ENCODE results near the gene TFPI2.

TFPI2 gene

GRCh38 chr7:93906267-93906666 is 15.7 kb upstream of the TFPI2 start, which contains the start of gene GNGT1:
GNGT1 (plus strand) TSS chr7:93906567; CDS start chr7:93906747, 180 bp downstream.
- DNase-seq (ENCODE audit: low read depth), result no peak

GRCh38 chr7:93902777-93903423 is 12.3 kb upstream of the TFPI2 start:
- no peak for DNase-seq (ENCODE audit: low read depth)

DNA sequence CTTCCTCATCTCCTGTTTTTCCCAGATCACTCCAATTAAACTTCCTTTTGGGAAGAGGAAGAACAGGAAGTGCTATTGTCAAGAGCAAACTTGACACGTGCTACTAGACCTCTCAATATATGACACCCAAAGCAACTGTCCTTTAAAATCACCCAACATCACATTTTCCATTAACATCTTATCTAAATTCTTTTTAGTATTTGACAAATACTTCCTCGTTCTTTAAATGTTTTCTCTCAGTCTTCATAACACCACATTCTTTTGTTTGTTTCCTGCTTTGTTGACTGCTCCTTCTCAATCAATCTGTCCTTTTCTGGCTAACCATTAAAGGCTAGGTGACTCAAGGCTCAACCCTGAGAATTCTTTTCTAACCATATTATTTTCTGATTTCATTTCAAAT is 7.1 kb upstream of the TFPI2 start:
- no peak for DNase-seq (ENCODE audit: low read depth)

DNA sequence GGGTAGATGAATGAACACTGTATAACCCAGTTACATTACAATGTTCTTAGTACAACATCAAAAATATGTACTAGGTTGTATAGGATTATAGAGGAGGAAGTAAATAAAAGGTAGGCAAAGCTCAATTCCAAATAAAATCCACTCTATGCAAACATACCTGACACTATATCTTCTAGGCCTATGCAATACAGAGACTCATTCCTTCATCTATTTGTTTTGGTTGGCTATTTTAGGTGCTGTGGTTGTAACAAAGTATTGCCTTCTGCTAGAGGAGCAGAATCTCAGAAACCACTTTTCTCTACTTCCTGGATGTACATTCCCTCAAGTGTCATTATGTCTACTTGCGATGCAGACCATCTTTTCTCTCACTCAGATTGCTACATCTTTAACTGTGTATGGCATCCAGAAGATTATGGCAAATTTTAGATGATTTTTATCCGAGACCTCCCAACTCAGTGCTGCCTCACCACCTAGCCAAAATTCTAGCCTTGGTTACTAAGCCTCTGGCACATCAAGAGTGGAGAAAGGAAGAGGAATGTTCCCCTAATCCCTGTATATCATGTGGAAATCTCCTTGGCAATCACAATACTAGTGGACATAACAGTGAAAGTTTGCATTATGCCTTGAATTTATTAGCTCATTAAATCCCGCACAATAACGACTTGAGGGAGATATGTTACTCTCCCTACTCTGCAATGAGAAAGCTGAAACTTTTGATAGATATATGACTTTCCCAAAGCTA is 5.5 kb upstream of the TFPI2 start:
- no peak for DNase-seq (ENCODE audit: low read depth)

DNA sequence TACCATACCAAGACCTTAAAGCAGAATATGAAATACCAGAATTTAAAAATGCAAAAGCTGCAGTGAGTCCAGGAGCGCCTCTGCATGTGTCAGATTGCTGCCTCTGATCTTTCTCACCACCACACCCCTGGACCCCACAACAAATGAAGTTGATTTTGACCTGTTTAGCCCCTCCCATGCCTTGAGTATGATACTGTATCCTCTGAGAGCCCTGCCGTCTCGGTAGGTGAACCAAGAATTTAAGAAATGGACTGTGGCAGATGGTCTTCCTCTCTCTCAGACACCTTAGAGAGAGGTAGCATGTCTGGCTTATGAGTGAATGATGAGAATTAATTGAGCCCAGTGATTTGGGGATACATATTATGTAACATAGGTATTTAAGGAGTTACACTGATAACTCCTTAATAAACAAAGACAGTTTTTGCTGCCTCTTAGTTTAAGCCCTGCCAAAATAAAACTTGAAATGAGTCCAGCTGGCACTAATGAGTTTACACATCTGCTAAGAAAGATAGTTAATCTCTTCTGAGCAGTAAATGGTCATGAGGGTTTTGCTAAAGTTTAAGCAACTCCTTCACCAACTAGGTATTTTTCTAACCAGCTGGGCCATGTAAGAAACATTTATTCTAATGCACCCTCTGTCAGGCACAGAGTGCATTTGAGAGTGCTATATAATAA is 4.5 kb upstream of the TFPI2 start:
- DNase-seq (ENCODE audit: low read depth), result no peak

- no peak for DNase-seq (ENCODE audit: low read depth)
These were observed 3.9 kb upstream of the TFPI2 start for GRCh38 chr7:93894426-93894825.

DNA sequence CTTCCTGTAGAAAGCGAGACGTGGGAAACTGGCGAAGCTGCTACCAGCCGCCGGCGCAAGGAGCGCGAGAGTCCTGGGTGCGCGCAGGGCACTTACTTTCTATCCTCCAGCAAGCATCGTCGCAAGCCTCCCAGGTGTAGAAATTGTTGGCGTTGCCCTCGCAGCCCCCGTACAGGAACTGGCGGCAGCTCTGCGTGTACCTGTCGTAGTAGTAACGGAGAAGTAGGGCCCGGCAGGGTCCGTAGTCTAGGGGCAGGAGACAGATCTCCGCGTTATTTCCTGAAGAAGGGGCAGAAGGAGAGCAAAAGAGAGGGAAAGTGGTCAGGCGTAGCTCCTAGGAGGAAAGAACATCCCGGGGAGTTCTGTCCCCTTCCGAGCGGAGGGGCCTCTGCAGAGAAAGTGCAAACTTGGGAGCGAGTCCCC is 501 bp downstream of the TFPI2 start:
- DNase-seq (ENCODE audit: low read depth), result no peak

- no peak for DNase-seq (ENCODE audit: low read depth)
These were observed 1.3 kb downstream of the TFPI2 start for GRCh38 chr7:93889261-93889660.

DNA sequence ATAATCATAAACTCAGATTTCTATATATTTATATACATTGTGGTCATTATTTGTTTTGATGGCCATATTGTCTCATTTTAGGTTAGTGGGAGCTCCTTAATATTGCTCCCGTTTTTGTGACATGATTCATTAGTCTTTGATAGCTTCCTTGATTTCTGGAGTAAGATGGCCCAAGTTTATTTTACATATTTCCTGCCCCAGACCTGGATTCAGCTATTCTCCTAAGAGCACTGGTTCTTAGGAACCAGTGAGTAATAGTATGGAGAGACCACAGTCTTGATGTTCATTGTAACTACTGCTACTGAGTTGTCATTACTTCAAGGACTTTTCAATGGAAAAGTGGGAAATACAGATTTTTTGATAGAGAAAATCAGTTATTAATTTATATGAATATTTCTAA is 6.0 kb downstream of the TFPI2 start:
- no peak for DNase-seq (ENCODE audit: low read depth)

- no peak for DNase-seq (ENCODE audit: low read depth)
These were observed 6.6 kb downstream of the TFPI2 start for GRCh38 chr7:93883917-93884345.

DNA sequence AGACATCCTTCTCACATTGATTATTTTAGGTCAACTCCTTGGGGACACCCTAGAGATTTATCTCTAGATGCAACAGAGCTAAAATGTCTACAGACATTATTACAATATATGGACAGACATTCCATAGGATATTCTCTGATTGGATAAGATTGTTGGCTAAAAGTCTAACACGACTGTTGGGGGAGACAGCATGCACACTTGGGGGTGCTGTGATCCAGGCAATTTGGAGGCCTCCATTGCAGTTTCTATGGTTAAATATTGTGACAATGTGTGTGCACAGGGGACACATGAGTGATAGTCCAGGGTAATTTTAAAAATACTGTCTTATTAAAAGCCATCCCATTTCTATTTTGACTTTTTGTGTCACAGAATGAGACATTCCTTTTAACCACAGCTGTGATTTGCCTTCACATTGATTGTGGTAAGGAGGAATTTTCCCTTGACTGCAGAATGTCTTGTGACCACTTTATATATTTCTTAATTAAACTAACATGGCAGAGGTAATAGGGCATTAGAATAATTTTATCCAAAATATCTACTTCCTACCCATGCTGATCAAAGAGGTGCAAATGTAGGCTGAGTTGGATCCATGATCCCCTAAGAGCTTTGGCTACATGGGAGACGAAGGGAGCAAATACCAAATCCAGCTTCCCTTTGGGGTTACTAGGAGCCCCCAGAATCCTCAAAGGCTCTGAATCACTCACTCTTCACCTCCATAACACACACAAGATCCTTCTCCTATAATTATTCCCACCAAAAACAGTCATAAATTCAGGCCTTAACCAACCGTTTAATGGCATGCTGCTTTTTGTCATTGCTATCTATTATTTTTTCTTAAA is 7.3 kb downstream of the TFPI2 start:
- no peak for DNase-seq (ENCODE audit: low read depth)

- DNase-seq (ENCODE audit: low read depth), result no peak
These were observed 8.1 kb downstream of the TFPI2 start for GRCh38 chr7:93882468-93882867.

DNA sequence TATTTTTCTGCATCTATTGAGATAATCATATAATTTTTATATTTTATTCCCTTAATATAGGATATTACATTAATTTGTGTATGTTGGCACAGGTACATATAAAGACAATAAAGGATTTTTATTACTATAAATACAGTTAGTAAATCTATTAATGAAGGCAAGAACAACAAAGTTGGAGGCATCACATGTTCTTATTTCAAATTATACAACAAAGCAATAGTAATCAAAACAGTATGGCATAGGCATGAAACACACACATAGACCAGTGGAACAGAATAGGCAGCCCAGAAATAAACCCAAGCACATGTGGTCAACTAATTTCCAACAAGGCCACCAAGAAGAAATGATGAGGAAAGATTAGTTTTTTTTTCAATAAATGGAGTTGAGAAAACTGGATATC is 11.2 kb downstream of the TFPI2 start:
- DNase-seq (ENCODE audit: low read depth), result no peak

DNA sequence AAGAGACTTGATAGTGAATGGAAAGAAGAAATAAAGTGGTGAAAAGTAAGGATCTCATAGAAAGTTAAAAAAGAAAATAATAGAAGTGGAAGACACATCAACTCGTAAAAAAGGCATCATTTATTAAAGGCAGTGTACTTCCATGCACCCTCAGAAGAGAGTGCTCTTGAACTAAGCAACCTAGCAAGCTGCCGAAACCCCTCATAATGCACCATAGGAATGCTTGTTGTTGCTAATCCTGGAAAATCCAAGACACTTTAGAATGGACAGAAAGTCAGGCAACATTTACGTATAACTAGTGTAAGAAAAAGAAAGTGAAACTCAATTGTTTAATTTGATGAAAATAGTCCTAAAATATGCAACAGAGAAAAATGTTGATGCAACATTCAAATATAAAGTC is 12.8 kb downstream of the TFPI2 start:
- no peak for DNase-seq (ENCODE audit: low read depth)

DNA sequence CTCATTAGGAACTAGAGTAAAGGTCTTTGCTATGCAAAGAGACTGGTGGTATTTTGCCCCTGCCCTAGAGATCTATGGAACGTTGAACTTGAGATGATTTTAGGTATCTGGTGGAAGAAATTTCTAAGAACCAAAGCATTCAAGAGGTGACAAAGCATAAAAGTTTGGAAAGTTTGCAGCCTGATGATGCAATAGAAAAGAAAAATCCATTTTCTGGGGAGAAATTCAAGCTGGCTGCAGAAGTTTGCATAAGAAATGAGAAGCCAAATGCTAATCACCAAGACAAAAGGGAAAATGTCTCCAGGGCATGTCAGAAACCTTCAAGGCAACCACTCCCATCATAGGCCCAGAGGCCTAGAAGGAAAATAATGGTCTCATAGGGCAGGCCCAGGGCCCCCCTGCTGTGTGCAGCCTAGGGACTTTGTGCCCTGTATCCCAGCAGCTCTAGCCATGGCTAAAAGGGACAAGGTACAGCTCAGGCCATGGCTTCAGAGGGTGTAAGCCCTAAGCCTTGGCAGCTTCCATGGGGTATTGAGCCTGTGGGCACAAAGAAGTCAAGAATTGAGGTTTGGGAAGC is 16.5 kb downstream of the TFPI2 start:
- DNase-seq (ENCODE audit: low read depth), result no peak

DNA sequence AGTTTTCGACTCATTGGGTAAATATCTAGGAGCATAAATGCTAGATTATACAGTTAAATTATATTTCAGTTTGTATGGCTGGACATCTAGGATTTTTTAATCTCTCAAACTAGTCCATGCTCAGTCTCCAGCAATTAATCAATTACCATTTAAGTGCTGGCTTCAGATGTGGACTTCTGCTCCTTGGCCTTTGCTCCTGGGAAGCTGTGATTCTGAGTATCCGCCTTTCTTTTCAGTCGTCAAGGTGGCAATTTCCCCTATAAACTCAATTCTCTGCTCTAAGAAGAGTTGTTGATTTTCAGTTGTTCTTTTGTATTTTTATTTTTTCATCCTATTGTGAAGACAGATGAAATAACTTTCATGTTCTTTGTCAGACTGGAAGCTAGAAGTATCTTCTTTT is 23.7 kb downstream of the TFPI2 start:
- no peak for DNase-seq (ENCODE audit: low read depth)

- DNase-seq (ENCODE audit: low read depth), result no peak
These were observed 27.9 kb downstream of the TFPI2 start for GRCh38 chr7:93862651-93863050.

DNA sequence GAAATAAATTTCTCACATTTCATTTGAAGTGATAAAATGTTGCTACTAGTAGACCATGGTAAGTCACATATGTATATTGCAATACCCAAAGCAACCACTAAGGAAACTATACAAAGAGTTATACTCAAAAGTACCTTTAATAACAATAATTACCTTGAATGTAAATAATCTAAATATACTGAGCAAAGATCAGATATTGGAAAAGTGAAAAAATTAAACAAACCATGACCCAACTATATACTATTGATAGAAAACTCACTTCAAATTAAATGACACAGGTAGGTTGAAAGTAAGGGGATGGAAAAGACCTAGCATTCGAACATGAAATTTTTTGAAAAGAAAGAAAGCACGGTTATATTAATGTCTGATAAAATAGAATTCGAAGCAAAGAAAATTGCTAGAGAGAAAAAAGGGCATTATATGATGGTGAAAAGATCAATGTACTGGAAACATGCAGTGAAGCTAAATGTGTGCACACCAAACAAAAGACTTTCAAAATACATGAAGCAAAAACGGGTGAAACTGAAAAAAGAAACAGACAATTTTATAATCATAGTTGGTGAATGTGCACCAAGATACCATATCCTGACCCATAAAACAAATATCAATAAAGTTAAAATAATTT is 29.1 kb downstream of the TFPI2 start:
- DNase-seq (ENCODE audit: low read depth), result no peak

DNA sequence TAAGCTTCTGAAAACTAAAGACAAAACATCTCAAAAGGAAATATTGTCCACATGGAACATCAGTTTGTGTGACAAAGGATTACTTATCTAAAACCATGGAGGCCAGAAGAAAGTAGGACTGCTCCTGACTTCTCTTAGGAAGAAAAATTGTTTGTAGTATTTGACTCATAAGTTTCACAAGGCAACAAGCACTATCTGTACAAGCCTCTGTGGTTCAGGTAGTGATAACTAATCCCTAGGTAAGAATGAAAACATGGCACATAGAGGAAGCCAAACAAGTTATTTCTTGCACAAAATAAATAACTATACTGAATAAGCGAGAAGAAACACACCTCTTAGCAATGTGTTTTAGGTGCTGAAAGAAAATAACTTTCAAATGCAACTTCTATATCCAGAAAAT is 30.3 kb downstream of the TFPI2 start:
- DNase-seq (ENCODE audit: low read depth), result no peak

DNA sequence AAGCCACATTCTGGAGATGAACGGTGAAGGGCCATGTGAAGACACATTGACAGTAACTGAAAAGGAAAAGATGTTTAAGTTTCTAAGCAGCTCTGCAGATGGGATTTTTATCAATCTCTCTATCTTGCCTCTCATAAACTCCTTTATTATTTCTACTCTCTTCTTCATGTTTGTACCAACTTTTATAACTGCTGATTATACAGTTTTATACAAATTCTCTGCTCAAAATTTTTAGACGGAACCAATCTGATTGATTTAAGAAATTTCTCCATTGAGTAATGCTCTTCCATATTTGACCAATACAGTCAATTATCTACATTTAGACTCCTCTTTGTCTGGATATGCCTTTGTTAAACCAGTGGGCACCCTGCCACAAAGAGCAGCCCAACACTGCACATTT is 31.7 kb downstream of the TFPI2 start:
- no peak for DNase-seq (ENCODE audit: low read depth)

- DNase-seq (ENCODE audit: low read depth), result no peak
These were observed 34.2 kb downstream of the TFPI2 start for GRCh38 chr7:93856323-93856722.

All from HS-27A (cell line).